GM12878 (cell line): ENCODE data around the gene FIBCD1. TPM values are rescaled to one million over a fixed set of nuclear protein-coding genes. Genes with fewer than 3 reads are reported as not detected.

Experiments used
- CEBPZ ChIP-seq: fragments of 150-350 bp; IDR thresholded peaks from 2 replicates; pipeline ENCODE4 v1.6.1; 2016; ENCODE audit warnings: low read depth, low read length
- IRF3 ChIP-seq: fragments of 450-650 bp; IDR thresholded peaks from 2 replicates; pipeline ENCODE4 v1.6.1; 2014; ENCODE audit warnings: mild to moderate bottlenecking
- MEF2A ChIP-seq: IDR thresholded peaks from 2 replicates; pipeline ENCODE4 v1.6.1; 2011; ENCODE audit warnings: low read depth, mild to moderate bottlenecking, low read length, moderate library complexity; ENCODE audit not compliant: insufficient read depth
- MXI1 ChIP-seq: fragments of 150-350 bp; IDR thresholded peaks from 2 replicates; pipeline ENCODE4 v1.6.1; 2011; ENCODE audit warnings: low read depth, mild to moderate bottlenecking, inconsistent platforms, low read length, improper control_type of control experiment
- NFXL1 ChIP-seq: fragments of 450-650 bp; IDR thresholded peaks from 2 replicates; pipeline ENCODE4 v1.6.1; 2017; ENCODE audit warnings: antibody characterized with exemption, mild to moderate bottlenecking, borderline replicate concordance
- NR2F1 ChIP-seq: fragments of 450-650 bp; conservative IDR thresholded peaks from 2 replicates; pipeline ENCODE4 v1.6.1; 2017; ENCODE audit warnings: mild to moderate bottlenecking
- SKIL ChIP-seq: fragments of 450-650 bp; IDR thresholded peaks from 2 replicates; pipeline ENCODE4 v1.6.1; 2017; ENCODE audit warnings: mild to moderate bottlenecking, low read depth, inconsistent platforms; ENCODE audit not compliant: poor library complexity, severe bottlenecking
- TCF12 ChIP-seq: IDR thresholded peaks from 2 replicates; pipeline ENCODE4 v1.6.1; 2011; ENCODE audit warnings: low read depth, mild to moderate bottlenecking, low read length
- USF1 ChIP-seq: IDR thresholded peaks from 2 replicates; pipeline ENCODE4 v1.6.1; 2011; ENCODE audit warnings: borderline replicate concordance, low read depth, mild to moderate bottlenecking, moderate library complexity, mixed read lengths, low read length; ENCODE audit not compliant: insufficient read depth; ENCODE audit errors: extremely low read length
- polyA plus RNA-seq, 11 experiments: library from polyadenylated mRNA; depleted of rRNA in 4 of 11; unstranded in 6 of 11; stranded (reverse) in 5 of 11; fragments of >200 nt; fragmentation: Nextera tagmentation in 4 of 11; fragmentation: Illumina TruSeq in 1 of 11; extraction: Ambion mirVana in 4 of 11; extraction: Trizol in 1 of 11; gene quantifications; 1 replicate in 1 of 11; 2 replicates in 10 of 11; pipeline versions ENCODE4 v1.2.1 to v1.2.3, GENCODE V29; 2011 to 2016; ENCODE audit warnings: inconsistent platforms in 2 of 11, missing spikeins in 2 of 11, low read depth in 1 of 11
- total RNA-seq, 4 experiments: library from RNA; depleted of rRNA in 3 of 4; stranded (reverse); fragments of >200 nt in 3 of 4; fragmentation: Illumina TruSeq in 1 of 4; extraction: Trizol in 1 of 4; gene quantifications; 2 replicates each; pipeline versions ENCODE4 v1.2.1 to v1.2.3, GENCODE V29; 2013 to 2021
- TF ChIP-seq, protein P1 (sequence below): fragments of 450-650 bp; IDR thresholded peaks from 2 replicates; pipeline ENCODE4 v1.6.1; 2017; ENCODE audit warnings: antibody characterized with exemption, mild to moderate bottlenecking, moderate library complexity

Gene FIBCD1
- total and polyA plus RNA-seq, 10 of the 15 experiments (the other 5 are each of a cell fraction or from before 2014, with no cell fraction given), result 0.04 to 0.95 (median 0.25) TPM; not detected in 6

DNA sequence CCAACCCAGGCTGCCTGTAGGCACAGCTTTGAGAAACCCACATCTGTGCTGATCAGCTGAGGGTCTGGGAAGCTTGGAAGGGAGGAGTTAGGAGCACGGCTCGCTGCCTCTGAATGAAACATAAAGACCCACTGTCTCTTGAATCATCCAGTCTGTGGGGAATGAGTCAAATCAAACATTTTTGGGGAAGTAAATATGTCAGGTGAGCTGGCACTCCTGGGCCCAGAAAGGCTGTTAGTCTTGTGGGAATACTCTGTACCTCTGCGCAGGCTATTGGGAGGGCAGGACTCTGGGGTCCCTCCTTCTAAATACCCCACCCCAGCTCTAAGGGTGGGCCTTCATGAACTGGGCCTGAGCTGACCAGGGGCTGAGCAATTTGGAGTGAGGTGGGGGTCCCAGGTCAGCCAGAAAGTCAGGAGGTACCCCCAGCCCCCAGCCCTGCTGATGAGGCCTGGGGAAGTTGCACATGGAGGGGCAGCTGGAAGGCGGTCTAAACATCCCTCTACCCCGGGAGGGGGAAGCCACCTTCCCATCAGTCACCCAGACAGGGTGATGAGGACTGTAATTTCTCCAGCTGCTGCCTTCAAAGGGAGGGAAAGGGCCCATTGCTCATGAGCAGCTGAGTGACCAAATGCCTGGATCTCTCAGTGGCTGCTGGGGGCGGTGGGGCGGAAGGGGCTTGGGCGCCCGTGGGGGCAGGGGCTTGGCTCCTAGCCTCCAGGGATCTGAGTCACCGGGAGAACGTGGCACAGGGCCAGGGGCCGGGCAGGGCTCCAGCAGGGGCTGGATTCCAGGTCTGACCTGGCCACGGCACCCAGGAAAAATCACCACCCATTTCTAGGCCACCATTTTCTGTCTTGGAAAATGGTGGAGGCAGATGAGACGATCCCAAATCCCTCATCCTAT lies 10.8 kb downstream of the FIBCD1 start (continued):
- TF ChIP-seq SKIL (peak; percentile 80), MEF2A (no peak), TCF12 (0 out of 2 replicates have a peak, but pooled peaks have one; percentile 28), IRF3 (no peak), NFXL1 (no peak), USF1 (no peak), NR2F1 (0 out of 2 replicates have a peak, but pooled peaks have one; percentile 41), MXI1 (no peak), CEBPZ (no peak)
- TF ChIP-seq, protein P1, sequence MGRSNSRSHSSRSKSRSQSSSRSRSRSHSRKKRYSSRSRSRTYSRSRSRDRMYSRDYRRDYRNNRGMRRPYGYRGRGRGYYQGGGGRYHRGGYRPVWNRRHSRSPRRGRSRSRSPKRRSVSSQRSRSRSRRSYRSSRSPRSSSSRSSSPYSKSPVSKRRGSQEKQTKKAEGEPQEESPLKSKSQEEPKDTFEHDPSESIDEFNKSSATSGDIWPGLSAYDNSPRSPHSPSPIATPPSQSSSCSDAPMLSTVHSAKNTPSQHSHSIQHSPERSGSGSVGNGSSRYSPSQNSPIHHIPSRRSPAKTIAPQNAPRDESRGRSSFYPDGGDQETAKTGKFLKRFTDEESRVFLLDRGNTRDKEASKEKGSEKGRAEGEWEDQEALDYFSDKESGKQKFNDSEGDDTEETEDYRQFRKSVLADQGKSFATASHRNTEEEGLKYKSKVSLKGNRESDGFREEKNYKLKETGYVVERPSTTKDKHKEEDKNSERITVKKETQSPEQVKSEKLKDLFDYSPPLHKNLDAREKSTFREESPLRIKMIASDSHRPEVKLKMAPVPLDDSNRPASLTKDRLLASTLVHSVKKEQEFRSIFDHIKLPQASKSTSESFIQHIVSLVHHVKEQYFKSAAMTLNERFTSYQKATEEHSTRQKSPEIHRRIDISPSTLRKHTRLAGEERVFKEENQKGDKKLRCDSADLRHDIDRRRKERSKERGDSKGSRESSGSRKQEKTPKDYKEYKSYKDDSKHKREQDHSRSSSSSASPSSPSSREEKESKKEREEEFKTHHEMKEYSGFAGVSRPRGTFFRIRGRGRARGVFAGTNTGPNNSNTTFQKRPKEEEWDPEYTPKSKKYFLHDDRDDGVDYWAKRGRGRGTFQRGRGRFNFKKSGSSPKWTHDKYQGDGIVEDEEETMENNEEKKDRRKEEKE, result no peak
